Caco-2 (cell line): ENCODE measurements around the gene KLF9. TPM values are rescaled to one million over a fixed set of nuclear protein-coding genes. Genes with fewer than 3 reads are reported as not detected.

Experiments used
- BruUV-seq: library from RNA; stranded (reverse); fragments of 400-500 nt; replicated peaks from 2 replicates; lab custom pipeline; 2021; lab: Mats Ljungman, UMichigan
- CTCF ChIA-PET: fragments of 300-600 bp; sonication (Branson Sonifier 250); formaldehyde crosslinking; loops from one replicate; lab custom pipeline; 2022; ENCODE audit warnings: antibody characterized with exemption; lab: Charles Lee
- POLR2A ChIA-PET: fragments of 300-600 bp; sonication (Branson Sonifier 250); formaldehyde crosslinking; loops from one replicate; lab custom pipeline; 2022; ENCODE audit warnings: antibody characterized with exemption; lab: Charles Lee
- DNase-seq, 2 experiments: peaks; one replicate each; pipeline versions ENCODE4 v3.0.0 to v3.0.0-alpha.2; 2020 to 2022
- H3K27me3 ChIP-seq: replicated peaks from 2 replicates; pipeline ENCODE4 v1.6.0; 2011; ENCODE audit warnings: low read length; ENCODE audit not compliant: control insufficient read depth, insufficient read depth
- H3K36me3 ChIP-seq: 2 replicates; pipeline ENCODE4 v1.5.1; 2011; ENCODE audit warnings: low read length; ENCODE audit not compliant: control insufficient read depth, insufficient read depth
- H3K4me1 ChIP-seq: fragments of 250-450 bp; sonication (Bioruptor Pico); 2 replicates; pipeline ENCODE4 v1.5.1; 2020; ENCODE audit warnings: mild to moderate bottlenecking
- H3K4me3 ChIP-seq: 2 replicates; pipeline ENCODE4 v1.5.1; 2011; ENCODE audit warnings: low read depth, mild to moderate bottlenecking, control low read depth, low read length
- H3K9me3 ChIP-seq: fragments of 250-450 bp; sonication (Bioruptor Pico); 2 replicates; pipeline ENCODE4 v1.5.1; 2020; ENCODE audit warnings: mild to moderate bottlenecking, moderate library complexity
- H3K27ac Mint-ChIP-seq: one replicate; pipeline ENCODE4 v1.8.0; 2022; ENCODE audit warnings: mixed read lengths; ENCODE audit not compliant: unreplicated experiment
- H3K27me3 Mint-ChIP-seq: one replicate; pipeline ENCODE4 v1.8.0; 2022; ENCODE audit warnings: mixed read lengths; ENCODE audit not compliant: insufficient read depth, unreplicated experiment
- H3K36me3 Mint-ChIP-seq: one replicate; pipeline ENCODE4 v1.8.0; 2022; ENCODE audit warnings: mild to moderate bottlenecking, mixed read lengths; ENCODE audit not compliant: insufficient read depth, unreplicated experiment
- H3K4me1 Mint-ChIP-seq: one replicate; pipeline ENCODE4 v1.8.0; 2022; ENCODE audit warnings: low read depth, mixed read lengths; ENCODE audit not compliant: unreplicated experiment
- H3K4me3 Mint-ChIP-seq: one replicate; pipeline ENCODE4 v1.8.0; 2022; ENCODE audit warnings: mild to moderate bottlenecking, moderate library complexity, mixed read lengths; ENCODE audit not compliant: unreplicated experiment
- H3K9me3 Mint-ChIP-seq: one replicate; pipeline ENCODE4 v1.8.0; 2022; ENCODE audit warnings: mixed read lengths; ENCODE audit not compliant: unreplicated experiment
- intact Hi-C: fragments of 100-400 bp; cut with micrococcal nuclease; formaldehyde crosslinking; loops from one replicate; pipeline ENCODE4 v1.10.0; 2022; ENCODE audit not compliant: unreplicated experiment
- total RNA-seq: library from RNA; stranded (reverse); gene quantifications from 2 replicates; pipeline ENCODE4 v1.2.3, GENCODE V29; 2022
- TF ChIP-seq, protein P1 (sequence below), 2 experiments: fragments of 200-600 bp in 1 of 2; IDR thresholded peaks; 1 replicate in 1 of 2; 2 replicates in 1 of 2; pipeline versions ENCODE4 v1.5.1 to v1.8.0; 2011 to 2022; ENCODE audit warnings: antibody characterized with exemption in 1 of 2, control low read depth in 1 of 2, inconsistent platforms in 1 of 2, low read depth in 1 of 2, low read length in 1 of 2, mild to moderate bottlenecking in 1 of 2, moderate library complexity in 1 of 2; ENCODE audit not compliant: insufficient read depth in 1 of 2, severe bottlenecking in 1 of 2, unreplicated experiment in 1 of 2

KLF9 gene
- total RNA-seq, 1 experiment from 2014 or later: 0.98 TPM

DNA sequence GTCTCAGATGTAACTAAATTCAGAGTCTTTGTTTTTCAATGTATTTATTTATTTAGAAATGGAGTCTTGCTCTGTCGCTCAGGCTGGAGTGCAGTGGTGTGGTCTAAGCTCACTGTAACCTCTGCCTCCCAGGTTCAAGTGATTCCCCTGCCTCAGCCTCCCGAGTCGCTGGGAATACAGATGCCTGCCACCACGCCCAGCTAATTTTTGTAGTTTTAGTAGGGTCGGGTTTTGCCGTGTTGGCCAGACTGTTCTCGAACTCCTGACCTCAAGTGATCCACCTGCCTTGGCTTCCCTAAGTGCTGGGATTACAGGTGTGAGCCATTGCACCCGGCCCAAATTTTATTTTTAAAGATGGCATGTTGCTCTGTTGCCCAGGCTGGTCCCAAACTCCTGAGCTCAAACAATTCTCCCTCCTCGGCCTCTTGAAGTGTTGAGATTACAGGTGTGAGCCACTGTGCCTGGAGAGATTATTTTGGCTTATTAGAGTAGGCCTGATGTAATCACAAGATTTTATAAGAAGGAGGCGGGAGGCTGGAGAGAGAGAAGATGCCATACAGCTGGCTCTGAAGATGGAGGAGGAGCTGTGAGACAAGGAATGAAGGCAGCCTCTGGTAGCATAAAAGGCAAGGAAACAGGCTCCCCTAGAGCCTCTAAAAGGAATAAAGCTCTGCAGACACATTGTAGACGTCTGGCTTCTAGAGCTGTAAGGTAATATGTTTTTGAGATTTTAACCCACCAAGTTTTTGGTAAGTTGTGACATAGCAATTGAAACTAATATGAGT lies 12.9 kb upstream of the KLF9 start:
- Mint-ChIP-seq H3K9me3 (no peaks in the 10 kb centered on the region), H3K36me3 (no peaks in the 10 kb centered on the region), H3K27ac (no peak overlapping the region), H3K27me3 (no peaks in the 10 kb centered on the region), H3K4me1 (no peaks in the 10 kb centered on the region), H3K4me3 (no peak overlapping the region)
- CTCF ChIA-PET: no interaction called here
- TF ChIP-seq, protein P1, sequence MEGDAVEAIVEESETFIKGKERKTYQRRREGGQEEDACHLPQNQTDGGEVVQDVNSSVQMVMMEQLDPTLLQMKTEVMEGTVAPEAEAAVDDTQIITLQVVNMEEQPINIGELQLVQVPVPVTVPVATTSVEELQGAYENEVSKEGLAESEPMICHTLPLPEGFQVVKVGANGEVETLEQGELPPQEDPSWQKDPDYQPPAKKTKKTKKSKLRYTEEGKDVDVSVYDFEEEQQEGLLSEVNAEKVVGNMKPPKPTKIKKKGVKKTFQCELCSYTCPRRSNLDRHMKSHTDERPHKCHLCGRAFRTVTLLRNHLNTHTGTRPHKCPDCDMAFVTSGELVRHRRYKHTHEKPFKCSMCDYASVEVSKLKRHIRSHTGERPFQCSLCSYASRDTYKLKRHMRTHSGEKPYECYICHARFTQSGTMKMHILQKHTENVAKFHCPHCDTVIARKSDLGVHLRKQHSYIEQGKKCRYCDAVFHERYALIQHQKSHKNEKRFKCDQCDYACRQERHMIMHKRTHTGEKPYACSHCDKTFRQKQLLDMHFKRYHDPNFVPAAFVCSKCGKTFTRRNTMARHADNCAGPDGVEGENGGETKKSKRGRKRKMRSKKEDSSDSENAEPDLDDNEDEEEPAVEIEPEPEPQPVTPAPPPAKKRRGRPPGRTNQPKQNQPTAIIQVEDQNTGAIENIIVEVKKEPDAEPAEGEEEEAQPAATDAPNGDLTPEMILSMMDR (IDR thresholded peaks at IDR 0.05; ENCODE audit: insufficient read depth in 1 of 2, low read depth in 1 of 2, low read length in 1 of 2, severe bottlenecking in 1 of 2, unreplicated experiment in 1 of 2): no peak
- POLR2A ChIA-PET: no interaction called here
- no peaks in the 10 kb centered on the region for H3K9me3 ChIP-seq
- H3K4me1 ChIP-seq: no peaks in the 10 kb centered on the region
- H3K4me3 ChIP-seq: no peak overlapping the region
- H3K27me3 ChIP-seq: no peaks in the 10 kb centered on the region
- DNase-seq: no peak
- intact Hi-C loops: no loop called here
- no TSS peak for BruUV-seq
- H3K36me3 ChIP-seq: no peaks in the 10 kb centered on the region

DNA sequence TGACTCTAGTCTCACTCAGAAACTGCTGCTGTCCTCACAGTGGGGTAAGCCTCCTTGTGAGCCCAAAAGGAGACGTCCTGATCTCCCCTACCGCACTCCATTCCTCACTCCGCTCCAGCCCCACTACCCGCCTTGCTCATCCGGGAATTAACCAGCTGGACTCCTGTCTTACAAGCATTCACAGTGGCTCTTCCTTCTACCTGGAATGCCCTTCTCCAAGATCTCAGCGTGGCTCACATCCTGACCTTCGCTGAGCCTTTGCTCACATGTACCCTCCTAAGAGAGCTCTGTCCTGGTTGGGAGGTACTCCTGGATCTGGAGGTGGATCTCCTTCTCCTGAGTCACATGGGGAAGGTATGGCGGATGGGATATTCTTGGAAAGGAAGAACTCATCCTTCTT lies 10.7 kb upstream of the KLF9 start:
- H3K27me3 ChIP-seq: no peaks in the 10 kb centered on the region
- H3K4me1 ChIP-seq: no peaks in the 10 kb centered on the region
- H3K4me1 Mint-ChIP-seq: no peaks in the 10 kb centered on the region
- no peaks in the 10 kb centered on the region for H3K9me3 ChIP-seq
- intact Hi-C loops: no loop called here
- no peak overlapping the region for H3K4me3 ChIP-seq
- H3K27ac Mint-ChIP-seq: no peak overlapping the region
- no peaks in the 10 kb centered on the region for H3K36me3 ChIP-seq
- TF ChIP-seq, protein P1 (IDR thresholded peaks at IDR 0.05; ENCODE audit: insufficient read depth in 1 of 2, low read depth in 1 of 2, low read length in 1 of 2, severe bottlenecking in 1 of 2, unreplicated experiment in 1 of 2): no peak
- no TSS peak for BruUV-seq
- H3K36me3 Mint-ChIP-seq: peaks cover 4% of the 10 kb centered on the region
- no peaks in the 10 kb centered on the region for H3K27me3 Mint-ChIP-seq
- ChIA-PET CTCF (no interaction called here), POLR2A (no interaction called here)
- H3K4me3 Mint-ChIP-seq: no peak overlapping the region
- no peak for DNase-seq
- no peaks in the 10 kb centered on the region for H3K9me3 Mint-ChIP-seq

DNA sequence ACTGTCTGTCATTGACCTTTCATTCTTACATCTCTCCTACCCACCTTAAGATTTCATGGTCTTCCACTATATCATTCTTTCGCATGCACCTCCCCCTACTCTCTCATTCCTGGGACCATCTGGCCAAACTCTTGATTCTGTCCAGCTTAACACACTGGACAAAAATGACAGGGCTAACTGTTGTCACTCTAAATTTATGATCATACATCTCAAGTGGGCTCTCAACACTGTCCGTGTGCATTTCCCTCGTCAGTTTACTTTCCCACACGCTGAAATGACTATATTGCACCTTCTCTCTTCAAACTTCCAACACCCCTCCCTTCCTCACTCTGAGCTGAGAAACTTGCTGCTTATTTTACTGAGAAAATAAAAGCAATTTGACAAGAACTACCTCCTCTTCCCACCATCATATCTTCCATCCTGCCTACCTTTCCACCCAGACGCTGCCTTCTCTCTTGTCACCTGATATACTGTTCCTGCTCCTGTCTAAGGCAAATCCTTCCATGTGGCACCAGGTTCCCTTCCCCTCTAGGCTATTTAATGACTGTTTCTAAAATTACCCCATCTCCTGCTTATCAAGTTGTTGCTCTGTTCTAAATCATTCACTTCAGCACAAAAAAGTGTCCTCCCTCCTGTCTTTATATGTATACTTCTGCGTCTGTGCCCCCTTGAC lies 8.1 kb upstream of the KLF9 start:
- Histone ChIP-seq H3K4me1 (no peaks in the 10 kb centered on the region), H3K36me3 (no peaks in the 10 kb centered on the region), H3K27me3 (no peaks in the 10 kb centered on the region), H3K4me3 (no peak overlapping the region), H3K9me3 (no peaks in the 10 kb centered on the region)
- CTCF ChIA-PET: no interaction called here
- Mint-ChIP-seq H3K27ac (peak overlapping the region; percentile 8), H3K4me1 (no peaks in the 10 kb centered on the region), H3K9me3 (no peaks in the 10 kb centered on the region), H3K4me3 (no peak overlapping the region), H3K27me3 (no peaks in the 10 kb centered on the region), H3K36me3 (peaks cover 4% of the 10 kb centered on the region)
- POLR2A ChIA-PET: no interaction called here
- DNase-seq: no peak
- BruUV-seq: no TSS peak
- TF ChIP-seq, protein P1 (IDR thresholded peaks at IDR 0.05; ENCODE audit: insufficient read depth in 1 of 2, low read depth in 1 of 2, low read length in 1 of 2, severe bottlenecking in 1 of 2, unreplicated experiment in 1 of 2): no peak
- intact Hi-C loops: loop anchor here (5.0 kb wide), 1 partner anchor 60 kb away; no protein-coding TSS in a partner anchor
